Activated naive CD4-positive, alpha-beta T cell treated with anti-CD3 and anti-CD28 coated beads, Interleukin-2, amount 50 U/mL, for 24 hours (primary cell): ENCODE measurements around the gene MPEG1.
A peak's percentile ranks its signal among the peaks of the same experiment; 100 is the strongest.

ENCODE experiments used
- H3K27ac Mint-ChIP-seq: one replicate; pipeline ENCODE4 v1.8.0; 2021; ENCODE audit warnings: mild to moderate bottlenecking, mixed read lengths
- H3K27me3 Mint-ChIP-seq: one replicate; pipeline ENCODE4 v1.8.0; 2021; ENCODE audit warnings: mixed read lengths
- H3K36me3 Mint-ChIP-seq: one replicate; pipeline ENCODE4 v1.8.0; 2021; ENCODE audit warnings: mixed read lengths
- H3K4me1 Mint-ChIP-seq: one replicate; pipeline ENCODE4 v1.8.0; 2021; ENCODE audit warnings: mixed read lengths
- H3K4me3 Mint-ChIP-seq: one replicate; pipeline ENCODE4 v1.8.0; 2021; ENCODE audit warnings: mild to moderate bottlenecking, mixed read lengths
- H3K9me3 Mint-ChIP-seq: one replicate; pipeline ENCODE4 v1.8.0; 2021; ENCODE audit warnings: mixed read lengths

MPEG1 gene

DNA sequence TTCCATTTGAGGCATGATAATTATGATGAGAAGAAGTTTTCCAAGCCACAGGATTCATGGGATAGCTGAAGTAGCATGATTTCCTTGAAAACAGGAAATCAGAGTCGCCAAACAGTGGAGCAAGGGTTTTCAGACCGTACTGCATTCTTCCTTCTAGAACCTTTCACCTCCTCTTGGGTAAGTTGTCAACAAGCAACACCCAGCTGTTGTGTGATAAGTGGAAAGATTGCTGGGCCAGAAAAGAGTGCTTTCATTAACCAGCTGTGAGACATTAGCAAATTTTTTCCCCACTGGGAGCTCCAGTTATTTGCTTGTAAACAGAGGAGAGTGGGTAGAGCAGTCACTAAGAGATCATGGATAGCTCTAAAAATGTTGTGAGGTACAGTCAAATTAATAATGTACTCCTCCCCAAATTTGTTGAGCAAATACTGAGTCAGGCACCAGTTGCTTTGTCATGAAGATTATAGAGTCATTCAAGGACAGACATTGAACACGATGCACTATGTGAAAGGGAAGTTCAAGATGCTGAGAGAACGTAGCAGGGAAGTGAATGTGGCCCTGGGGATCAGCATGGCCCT lies 11.7 kb upstream of the MPEG1 start:
- H3K27me3 Mint-ChIP-seq: peaks cover under 1% of the 10 kb centered on the region
- H3K36me3 Mint-ChIP-seq: no peaks in the 10 kb centered on the region
- H3K4me1 Mint-ChIP-seq: peaks cover 6% of the 10 kb centered on the region
- no peak overlapping the region for H3K27ac Mint-ChIP-seq
- H3K4me3 Mint-ChIP-seq: no peak overlapping the region
- no peaks in the 10 kb centered on the region for H3K9me3 Mint-ChIP-seq

DNA sequence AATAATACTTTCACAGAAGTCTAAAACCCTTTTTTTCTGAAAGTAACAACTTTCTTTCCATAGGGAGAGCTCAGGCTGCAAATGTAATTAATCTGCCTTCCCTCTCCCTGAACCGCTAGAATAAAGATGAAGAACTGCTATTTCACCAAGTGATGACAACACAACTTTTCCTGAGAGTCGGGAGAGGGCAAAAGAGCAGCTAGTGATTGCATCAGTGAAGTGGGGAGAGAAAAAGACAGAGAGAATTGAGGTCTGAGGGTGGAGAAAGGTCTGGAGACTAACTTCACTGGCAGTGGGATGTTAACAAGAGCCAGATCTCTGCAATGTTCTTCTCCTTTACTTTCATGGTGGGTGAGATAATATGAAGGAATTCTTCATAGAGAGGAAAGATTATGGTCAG lies 10.9 kb upstream of the MPEG1 start:
- Mint-ChIP-seq H3K27ac (no peak overlapping the region), H3K4me1 (peaks cover 6% of the 10 kb centered on the region), H3K36me3 (no peaks in the 10 kb centered on the region), H3K9me3 (no peaks in the 10 kb centered on the region), H3K27me3 (no peaks in the 10 kb centered on the region), H3K4me3 (no peak overlapping the region)

DNA sequence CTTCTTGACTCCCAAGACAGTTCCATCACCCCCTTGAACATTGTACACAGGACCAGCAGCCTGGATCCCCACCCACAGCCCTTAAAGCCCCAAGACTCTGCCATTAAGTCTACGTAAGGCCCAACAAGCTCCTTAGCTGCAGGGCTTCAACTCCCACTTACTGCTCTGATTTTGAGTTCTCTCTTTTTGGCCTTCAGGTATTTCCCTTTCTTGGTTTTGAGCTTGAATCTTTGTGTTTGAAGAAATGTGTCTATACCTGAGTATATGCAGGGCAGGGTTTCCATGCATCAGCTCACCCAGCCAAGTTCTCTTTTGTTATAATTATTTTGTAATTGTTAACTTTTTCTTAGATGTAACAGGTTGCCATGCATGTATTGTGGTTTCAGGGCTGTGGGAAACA lies 10.4 kb upstream of the MPEG1 start:
- Mint-ChIP-seq H3K4me1 (peaks cover 6% of the 10 kb centered on the region), H3K27ac (no peak overlapping the region), H3K9me3 (no peaks in the 10 kb centered on the region), H3K27me3 (no peaks in the 10 kb centered on the region), H3K4me3 (no peak overlapping the region), H3K36me3 (no peaks in the 10 kb centered on the region)

DNA sequence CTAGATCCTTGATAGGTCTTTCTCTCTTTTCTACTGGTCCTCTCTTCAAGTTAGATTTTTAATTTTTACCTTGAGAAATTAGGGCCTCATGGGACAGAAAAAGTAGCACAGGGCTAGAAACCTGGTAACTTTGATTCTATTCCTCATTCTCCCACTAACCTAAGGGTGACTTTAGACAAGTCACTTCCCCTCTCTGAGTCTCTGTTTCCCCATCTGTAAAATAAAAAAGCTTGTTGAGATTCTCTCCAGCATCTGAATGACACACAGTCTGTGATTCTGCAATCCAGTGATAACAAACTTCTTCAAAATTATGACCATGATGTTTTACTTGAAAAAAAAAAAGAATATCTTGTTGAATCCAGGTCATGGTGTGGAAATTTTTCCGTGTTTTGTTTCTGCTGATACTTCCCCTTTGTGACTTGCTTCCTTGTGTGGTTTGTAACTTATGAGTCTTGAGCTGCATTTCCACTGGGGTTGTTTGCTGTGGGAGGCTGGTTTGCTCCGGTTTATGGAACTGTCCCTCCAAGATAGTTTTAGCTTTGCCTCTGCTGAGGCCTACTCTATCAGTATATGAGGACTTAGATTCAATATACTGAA lies 9.8 kb upstream of the MPEG1 start:
- no peak overlapping the region for H3K27ac Mint-ChIP-seq
- no peaks in the 10 kb centered on the region for H3K27me3 Mint-ChIP-seq
- H3K9me3 Mint-ChIP-seq: no peaks in the 10 kb centered on the region
- H3K36me3 Mint-ChIP-seq: no peaks in the 10 kb centered on the region
- H3K4me1 Mint-ChIP-seq: peaks cover 9% of the 10 kb centered on the region
- no peak overlapping the region for H3K4me3 Mint-ChIP-seq

DNA sequence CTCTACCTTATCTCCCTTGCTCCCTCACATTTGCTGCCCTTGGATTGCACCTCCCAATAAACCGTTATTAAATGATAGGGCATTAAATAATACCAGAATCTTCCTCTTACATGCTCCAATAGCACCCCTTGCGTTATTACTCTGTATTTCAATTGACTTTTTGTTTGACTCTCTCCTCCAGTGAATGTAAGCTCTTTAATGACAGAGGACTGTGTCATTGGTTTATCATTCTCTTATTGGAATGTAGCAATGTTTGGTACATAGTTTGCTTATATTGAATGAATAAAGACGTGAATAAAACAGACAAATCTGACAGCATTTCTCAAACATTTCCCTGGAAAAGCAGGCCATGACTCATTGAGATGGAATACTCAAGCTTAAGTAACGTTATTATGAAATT lies 8.7 kb upstream of the MPEG1 start:
- no peak overlapping the region for H3K4me3 Mint-ChIP-seq
- H3K27ac Mint-ChIP-seq: no peak overlapping the region
- no peaks in the 10 kb centered on the region for H3K9me3 Mint-ChIP-seq
- peaks cover 19% of the 10 kb centered on the region for H3K4me1 Mint-ChIP-seq
- H3K27me3 Mint-ChIP-seq: no peaks in the 10 kb centered on the region
- H3K36me3 Mint-ChIP-seq: no peaks in the 10 kb centered on the region

DNA sequence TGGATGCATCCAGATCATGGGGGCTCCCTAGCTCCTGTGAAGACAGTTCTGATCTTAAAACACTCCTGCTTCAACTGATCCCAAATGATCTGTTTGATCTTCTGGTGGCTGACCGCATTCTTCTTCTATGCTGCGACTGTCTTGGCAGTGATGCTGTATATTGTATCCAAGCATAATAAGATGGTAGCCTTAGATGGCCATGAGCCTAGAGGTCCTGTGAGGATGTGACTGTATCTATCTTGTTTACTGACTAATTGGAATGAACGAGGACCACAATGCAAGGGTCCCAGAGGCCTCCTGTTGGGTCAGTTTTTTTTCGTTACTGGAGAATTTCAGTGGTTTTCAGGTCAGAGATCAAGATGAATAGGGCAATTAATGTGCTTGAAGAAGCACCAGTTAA lies 7.1 kb upstream of the MPEG1 start:
- peaks cover 19% of the 10 kb centered on the region for H3K4me1 Mint-ChIP-seq
- no peak overlapping the region for H3K27ac Mint-ChIP-seq
- H3K27me3 Mint-ChIP-seq: peaks cover 1% of the 10 kb centered on the region
- no peaks in the 10 kb centered on the region for H3K9me3 Mint-ChIP-seq
- no peaks in the 10 kb centered on the region for H3K36me3 Mint-ChIP-seq
- H3K4me3 Mint-ChIP-seq: no peak overlapping the region

DNA sequence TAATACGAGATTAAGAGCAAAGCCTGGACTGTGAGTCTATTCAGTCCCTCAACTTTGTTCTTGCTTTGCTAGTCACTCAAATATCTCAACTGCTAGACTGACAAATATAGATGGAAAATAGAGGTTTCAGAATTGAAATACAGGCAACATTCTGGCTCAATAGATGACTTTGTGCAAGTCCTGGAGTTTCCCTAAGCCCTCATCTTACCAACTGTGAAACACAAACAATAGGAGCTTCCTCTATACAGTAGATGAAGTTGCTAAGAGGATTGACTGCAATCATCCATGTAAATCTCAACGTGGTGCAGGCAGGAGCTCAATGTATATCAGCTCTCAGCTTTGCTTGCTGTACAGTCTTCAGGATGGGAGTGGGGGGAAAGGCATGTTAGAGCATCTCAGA lies 6.2 kb upstream of the MPEG1 start:
- Mint-ChIP-seq H3K27me3 (peaks cover 1% of the 10 kb centered on the region), H3K4me1 (peaks cover 16% of the 10 kb centered on the region), H3K36me3 (no peaks in the 10 kb centered on the region), H3K4me3 (no peak overlapping the region), H3K27ac (no peak overlapping the region), H3K9me3 (no peaks in the 10 kb centered on the region)

DNA sequence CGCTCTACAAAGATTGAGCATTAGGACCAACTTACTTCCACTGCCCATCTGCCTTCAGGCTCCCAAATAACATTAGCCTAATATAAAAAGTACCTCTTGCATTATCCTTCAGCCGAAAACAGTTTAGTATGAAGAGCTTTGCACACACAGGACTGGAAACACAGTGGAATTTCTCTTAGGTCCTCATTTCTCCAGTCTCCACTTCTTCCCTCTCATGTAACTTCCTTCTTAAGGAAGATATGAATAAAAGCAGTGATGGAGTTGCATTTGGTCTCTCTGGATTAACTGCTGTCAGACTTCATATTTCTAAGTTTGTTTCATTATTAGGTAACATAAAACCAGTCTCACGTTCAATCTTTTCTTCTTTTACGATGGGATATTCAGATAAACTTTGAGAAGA lies 5.6 kb upstream of the MPEG1 start:
- Mint-ChIP-seq H3K4me1 (peaks cover 13% of the 10 kb centered on the region), H3K9me3 (no peaks in the 10 kb centered on the region), H3K4me3 (no peak overlapping the region), H3K27ac (no peak overlapping the region), H3K27me3 (peaks cover 1% of the 10 kb centered on the region), H3K36me3 (no peaks in the 10 kb centered on the region)

DNA sequence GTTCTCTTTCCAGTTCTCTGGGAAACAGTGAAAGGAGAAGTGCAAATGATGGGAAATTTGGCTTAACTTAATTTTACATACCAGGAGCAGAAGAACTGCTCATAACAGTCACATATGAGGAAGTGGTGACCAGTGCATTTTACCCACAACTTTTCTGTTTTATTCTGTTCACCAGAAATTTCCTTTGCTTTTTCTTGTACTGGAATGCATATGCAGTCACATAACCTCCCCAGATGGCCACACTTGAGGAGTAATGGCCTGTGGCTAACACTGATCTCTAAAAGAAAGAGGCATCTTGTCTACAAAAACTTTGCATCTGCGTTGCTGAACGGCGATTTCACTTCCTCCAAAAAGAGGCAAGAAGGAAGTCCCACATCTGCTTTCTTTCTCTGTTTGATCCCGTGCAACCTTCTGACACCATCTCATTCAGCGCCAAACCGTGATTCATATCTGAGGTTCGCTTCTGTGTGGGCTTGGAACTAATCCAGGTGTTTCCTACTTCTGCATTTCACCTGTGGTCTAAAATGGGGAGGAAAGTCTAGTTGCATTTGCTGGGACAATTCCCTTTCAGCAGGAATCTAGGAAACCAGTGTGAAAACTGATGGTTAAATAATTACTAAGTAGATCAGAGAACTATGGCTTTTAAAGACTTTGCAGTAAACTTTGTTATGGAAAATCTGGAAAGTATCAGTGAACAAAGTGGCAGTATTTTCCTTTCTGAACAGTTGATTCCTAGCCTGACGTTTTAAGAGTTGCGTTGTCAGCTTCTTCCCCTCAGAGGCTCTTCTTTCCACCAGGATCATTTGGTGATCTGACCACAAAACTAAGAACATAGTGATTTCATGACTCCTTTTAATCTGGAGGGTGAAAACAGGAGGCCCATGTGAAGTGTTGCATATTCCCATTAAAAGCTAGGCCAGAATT lies 4.2 kb upstream of the MPEG1 start:
- peak overlapping the region; percentile 17 for H3K27ac Mint-ChIP-seq
- H3K4me3 Mint-ChIP-seq: no peak overlapping the region
- H3K36me3 Mint-ChIP-seq: no peaks in the 10 kb centered on the region
- peaks cover 3% of the 10 kb centered on the region for H3K27me3 Mint-ChIP-seq
- H3K9me3 Mint-ChIP-seq: no peaks in the 10 kb centered on the region
- peaks cover 13% of the 10 kb centered on the region for H3K4me1 Mint-ChIP-seq

DNA sequence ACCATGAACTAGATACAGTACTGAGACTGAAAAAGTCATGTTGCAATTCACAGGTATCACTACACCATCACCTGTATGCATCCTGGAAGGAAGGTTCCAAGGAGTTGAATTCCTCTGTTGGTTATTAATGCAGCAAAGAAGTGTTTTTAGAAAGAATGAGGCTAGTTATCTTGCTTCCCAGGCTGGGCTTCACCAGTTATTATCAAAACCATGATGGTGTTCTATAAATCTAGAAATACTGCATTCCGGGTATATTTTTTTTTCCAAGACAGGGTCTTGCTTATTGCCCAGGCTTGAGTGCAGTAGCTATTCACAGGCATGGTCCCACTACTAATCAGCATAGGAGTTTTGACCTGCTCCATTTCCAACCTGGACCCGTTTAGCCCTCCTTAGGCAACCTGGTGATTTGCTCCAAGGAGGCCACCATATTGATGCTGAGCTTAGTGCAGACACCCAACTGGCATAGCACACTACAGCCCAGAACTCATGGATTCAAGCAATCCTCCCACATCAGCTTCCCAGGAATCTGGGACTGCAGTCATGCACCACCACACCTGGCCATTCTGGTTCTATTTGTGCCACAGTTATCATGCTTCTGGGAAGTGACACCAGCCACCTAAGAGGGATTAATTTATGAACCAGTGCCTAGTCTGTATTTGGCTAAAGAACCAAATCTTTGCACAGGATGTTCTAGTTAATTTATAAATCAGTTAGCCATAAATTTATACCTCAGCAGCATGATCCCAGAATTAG lies 1.6 kb upstream of the MPEG1 start:
- Mint-ChIP-seq H3K36me3 (no peaks in the 10 kb centered on the region), H3K27me3 (peaks cover 5% of the 10 kb centered on the region), H3K4me1 (peaks cover 16% of the 10 kb centered on the region)

DNA sequence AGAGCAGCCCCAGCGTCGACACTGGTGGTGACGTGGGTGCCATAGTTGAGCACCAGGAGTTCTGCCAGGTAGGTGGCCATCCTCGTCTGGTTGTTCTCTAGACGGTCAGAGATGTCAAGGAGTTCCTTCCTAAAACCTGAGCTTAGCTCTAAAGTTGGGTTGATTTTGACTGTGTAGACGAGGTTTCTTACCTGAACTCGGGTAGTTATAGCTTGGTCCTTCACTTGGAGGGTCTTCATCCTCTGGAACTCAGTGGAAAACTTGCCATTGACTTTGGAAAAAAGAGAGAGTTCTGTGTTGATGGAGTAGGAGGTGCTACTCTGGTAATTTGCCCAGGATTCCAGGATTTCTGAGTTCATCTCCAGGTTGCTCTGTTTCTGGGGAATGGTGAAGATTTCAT lies 505 bp downstream of the MPEG1 start:
- Mint-ChIP-seq H3K27ac (no peak overlapping the region), H3K4me3 (no peak overlapping the region), H3K4me1 (peaks cover 31% of the 10 kb centered on the region), H3K36me3 (no peaks in the 10 kb centered on the region), H3K27me3 (peaks cover 5% of the 10 kb centered on the region), H3K9me3 (no peaks in the 10 kb centered on the region)

More for the DNA sequence above, 1.6 kb upstream of the MPEG1 start:
- H3K27ac Mint-ChIP-seq: no peak overlapping the region
- H3K9me3 Mint-ChIP-seq: no peaks in the 10 kb centered on the region
- no peak overlapping the region for H3K4me3 Mint-ChIP-seq

DNA sequence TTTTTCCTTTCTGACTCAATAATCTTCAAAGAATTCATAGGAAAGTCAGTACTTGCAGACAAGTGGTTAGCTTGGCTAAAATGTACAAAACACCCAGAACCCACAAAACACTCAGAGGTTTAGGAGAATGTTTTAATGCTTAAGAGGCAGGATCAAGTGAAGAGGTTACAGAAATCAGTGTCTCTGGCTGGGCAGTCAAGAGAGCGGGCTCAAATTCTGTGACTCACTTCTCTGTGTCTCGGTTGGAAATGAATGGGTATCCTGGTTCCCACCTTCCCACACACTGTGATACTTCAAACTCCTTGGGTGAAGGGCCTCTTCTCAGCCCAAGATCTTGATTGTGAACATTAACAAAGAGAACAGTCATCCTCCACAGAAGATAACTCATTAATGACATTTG lies 3.8 kb downstream of the MPEG1 start:
- Mint-ChIP-seq H3K36me3 (no peaks in the 10 kb centered on the region), H3K27me3 (peaks cover 3% of the 10 kb centered on the region), H3K4me3 (no peak overlapping the region), H3K9me3 (no peaks in the 10 kb centered on the region), H3K4me1 (peaks cover 30% of the 10 kb centered on the region), H3K27ac (no peak overlapping the region)

DNA sequence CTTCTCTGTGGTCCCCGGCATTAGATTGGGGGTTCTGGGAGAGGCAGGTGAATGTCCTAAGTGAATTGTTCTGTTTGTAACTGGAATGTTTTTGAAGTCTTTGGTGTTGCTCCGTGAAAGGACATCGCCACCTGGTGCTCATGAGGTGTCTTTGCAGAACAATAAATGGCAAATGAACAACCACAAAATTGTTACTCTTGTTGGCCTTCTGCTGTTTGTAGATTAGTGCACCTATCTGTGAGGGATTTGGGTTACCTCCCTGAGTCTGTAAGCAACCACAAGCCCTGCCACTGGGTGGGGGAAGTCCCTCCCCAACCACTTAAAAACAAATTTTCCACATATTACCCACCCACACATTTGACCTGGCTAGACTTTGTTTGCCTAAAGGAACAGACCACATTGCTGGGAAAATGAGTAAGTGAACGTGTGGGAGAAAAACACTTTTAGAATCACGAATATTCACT lies 4.7 kb downstream of the MPEG1 start:
- Mint-ChIP-seq H3K27me3 (peaks cover 2% of the 10 kb centered on the region), H3K27ac (peak overlapping the region; percentile 74), H3K9me3 (no peaks in the 10 kb centered on the region), H3K36me3 (no peaks in the 10 kb centered on the region), H3K4me1 (peaks cover 30% of the 10 kb centered on the region), H3K4me3 (peak overlapping the region; percentile 75)

DNA sequence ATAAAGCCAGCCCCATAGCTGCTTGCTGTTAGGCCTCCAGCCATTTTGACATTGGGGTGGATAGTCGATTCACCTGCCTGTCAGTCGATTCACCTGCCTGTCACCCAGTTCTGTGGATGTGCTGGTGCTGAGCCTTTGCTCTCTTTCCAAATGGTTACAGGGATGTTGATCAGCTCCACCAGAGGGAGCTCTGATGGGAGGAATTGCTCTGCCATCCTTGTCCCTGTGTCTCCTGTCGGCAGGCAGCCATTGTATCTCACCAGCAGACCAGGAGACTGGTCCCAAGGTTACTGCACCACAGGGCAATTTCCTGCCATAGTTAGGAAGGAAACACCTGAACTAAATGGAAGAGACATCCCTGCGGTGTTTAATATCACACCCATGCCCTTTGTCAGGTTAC lies 6.1 kb downstream of the MPEG1 start:
- H3K27me3 Mint-ChIP-seq: peaks cover under 1% of the 10 kb centered on the region
- peaks cover 30% of the 10 kb centered on the region for H3K4me1 Mint-ChIP-seq
- H3K36me3 Mint-ChIP-seq: no peaks in the 10 kb centered on the region
- H3K4me3 Mint-ChIP-seq: peak overlapping the region; percentile 11
- H3K9me3 Mint-ChIP-seq: no peaks in the 10 kb centered on the region
- no peak overlapping the region for H3K27ac Mint-ChIP-seq

DNA sequence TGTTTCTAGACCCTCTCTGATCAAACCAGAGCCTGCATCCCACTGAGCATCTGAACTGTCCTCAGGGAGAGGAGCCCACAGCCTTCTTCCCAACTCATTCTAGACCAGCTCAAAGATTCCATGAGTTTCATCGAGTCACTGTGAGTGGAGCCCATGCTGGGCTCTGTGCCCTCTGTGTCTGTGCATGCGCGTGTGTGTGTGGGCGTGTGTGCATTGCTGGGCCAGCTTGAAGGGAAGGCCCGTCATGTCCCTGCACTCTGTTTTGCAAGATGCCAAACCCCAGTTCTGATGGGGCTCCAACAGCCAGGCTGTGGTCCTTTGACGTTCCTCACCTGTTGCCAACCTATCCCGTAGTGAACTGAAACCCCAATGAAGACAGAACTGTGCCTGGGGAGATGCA lies 7.1 kb downstream of the MPEG1 start:
- H3K27ac Mint-ChIP-seq: no peak overlapping the region
- no peak overlapping the region for H3K4me3 Mint-ChIP-seq
- no peaks in the 10 kb centered on the region for H3K27me3 Mint-ChIP-seq
- H3K4me1 Mint-ChIP-seq: peaks cover 33% of the 10 kb centered on the region
- peaks cover 1% of the 10 kb centered on the region for H3K36me3 Mint-ChIP-seq
- no peaks in the 10 kb centered on the region for H3K9me3 Mint-ChIP-seq
